ENCODE results near the gene ZNF837.

ZNF837 gene

GRCh38 chr19:58330458-58330857, 50.4 kb downstream of the ZNF837 start:
- no peak overlapping the region for H3K4me3 ChIP-seq (ENCODE audit: low read depth, low read length)
- no peak for DNase-seq (ENCODE audit: low read depth)

- DNase-seq (ENCODE audit: low read depth) = no peak
- no peak overlapping the region for H3K4me3 ChIP-seq (ENCODE audit: low read depth, low read length)
Measured at GRCh38 chr19:58328999-58329398, 51.8 kb downstream of the ZNF837 start.

- DNase-seq (ENCODE audit: low read depth) = peak; percentile 87
- peak within 1 kb of the TSS; percentile 82 for H3K4me3 ChIP-seq (ENCODE audit: low read depth, low read length)
Measured at GRCh38 chr19:58326914-58327726, 53.7 kb downstream of the ZNF837 start, which contains the start of gene ZSCAN22. TSS of gene ZSCAN22 (plus strand) at chr19:58326994. CDS start at chr19:58334803, 7,809 bp downstream.

GRCh38 chr19:58326501-58326913, 54.3 kb downstream of the ZNF837 start:
- H3K4me3 ChIP-seq (ENCODE audit: low read depth, low read length) = peak overlapping the region; percentile 82
- DNase-seq (ENCODE audit: low read depth) = no peak

GRCh38 chr19:58325311-58326022, 55.4 kb downstream of the ZNF837 start:
- peak overlapping the region; percentile 82 for H3K4me3 ChIP-seq (ENCODE audit: low read depth, low read length)

GRCh38 chr19:58319241-58319640, 61.6 kb downstream of the ZNF837 start:
- DNase-seq (ENCODE audit: low read depth) = no peak
- H3K4me3 ChIP-seq (ENCODE audit: low read depth, low read length) = no peak overlapping the region

More at GRCh38 chr19:58325311-58326022, 55.4 kb downstream of the ZNF837 start:
- no peak for DNase-seq (ENCODE audit: low read depth)

- DNase-seq (ENCODE audit: low read depth) = no peak
- no peak overlapping the region for H3K4me3 ChIP-seq (ENCODE audit: low read depth, low read length)
Measured at GRCh38 chr19:58318297-58318696, 62.5 kb downstream of the ZNF837 start.

Measured in skeletal muscle cell (primary cell).